GM18511 (cell line): ENCODE results near the gene P2RY14.

Experiments used
- ATAC-seq: cut with Tn5 transposase; IDR thresholded peaks from one replicate; pipeline ENCODE4 v1.9.1; 2021; ENCODE audit warnings: mild to moderate bottlenecking, moderate library complexity; ENCODE audit not compliant: unreplicated experiment

The P2RY14 gene

DNA sequence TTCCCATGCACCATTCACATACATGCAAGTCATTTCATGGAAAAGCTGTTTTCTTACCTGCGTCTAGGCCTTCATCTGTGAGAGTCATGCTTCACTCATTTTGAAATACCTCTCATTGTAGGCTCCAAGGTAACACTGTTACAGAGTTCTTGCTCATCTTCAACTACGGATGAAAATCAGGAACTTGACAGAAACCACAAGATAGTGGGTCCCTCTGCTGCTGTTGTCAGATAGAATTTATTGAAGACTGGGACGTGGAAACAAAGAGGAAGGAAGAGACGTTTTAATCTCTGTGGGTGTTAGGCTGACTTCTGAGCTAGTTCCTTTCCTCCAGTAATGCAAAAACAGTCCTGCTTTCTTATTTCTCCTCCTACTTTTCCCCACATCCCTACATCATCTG, at the start of gene P2RY14:
P2RY14 (minus strand) TSS at position 313 of the 400 bp plus-strand sequence. CDS start 64,226 bp downstream, outside the sequence.
- ATAC-seq: no peak

DNA sequence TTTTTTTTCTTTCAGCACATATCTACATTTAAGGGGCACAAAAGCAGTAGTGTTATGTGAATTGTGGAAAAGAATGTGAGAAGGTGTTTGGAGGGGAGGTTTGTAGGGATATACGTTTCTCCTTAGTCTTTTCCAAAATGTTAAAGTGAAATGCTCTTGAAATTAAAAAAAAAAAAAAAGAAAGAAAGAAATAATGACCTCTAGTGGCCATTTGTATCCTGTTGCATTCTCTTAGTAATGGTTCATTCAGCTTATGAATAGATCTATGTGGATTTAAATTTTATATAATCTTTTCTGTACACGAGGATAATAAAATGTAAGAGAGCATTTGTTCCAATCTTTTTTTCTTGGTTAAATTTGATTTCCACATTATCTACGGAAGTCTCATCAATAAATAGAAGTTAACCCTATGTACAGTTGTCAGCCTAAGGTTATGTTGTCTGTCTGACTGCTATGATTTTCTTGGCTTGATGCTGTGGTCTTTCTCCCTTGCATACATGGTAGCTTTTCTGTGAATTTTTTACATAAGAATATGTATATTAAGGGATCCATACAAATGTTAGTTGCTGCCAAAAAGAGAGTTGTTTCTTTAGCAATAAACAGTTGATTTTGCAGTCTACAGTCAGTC, 49.3 kb upstream of the P2RY14 start:
- ATAC-seq: no peak

DNA sequence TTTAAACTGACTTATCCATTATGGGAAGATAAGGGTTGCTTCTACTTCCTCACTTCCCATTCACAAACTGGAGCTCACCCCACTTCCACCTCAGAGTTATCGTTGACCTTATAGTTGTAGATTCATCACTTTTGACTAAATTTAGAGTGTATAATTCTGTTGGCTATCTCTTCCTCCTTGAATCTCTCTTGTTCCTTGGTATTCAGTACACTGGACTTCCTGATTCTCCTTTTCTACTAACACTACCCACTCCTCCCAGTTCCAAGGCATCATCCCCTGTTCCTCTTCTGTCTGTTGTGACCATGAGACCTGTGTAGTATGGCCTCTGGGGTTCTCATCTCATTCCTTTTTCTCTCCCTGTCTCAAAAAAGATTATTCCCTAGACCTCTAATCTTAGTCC, 44.2 kb upstream of the P2RY14 start:
- no peak for ATAC-seq

DNA sequence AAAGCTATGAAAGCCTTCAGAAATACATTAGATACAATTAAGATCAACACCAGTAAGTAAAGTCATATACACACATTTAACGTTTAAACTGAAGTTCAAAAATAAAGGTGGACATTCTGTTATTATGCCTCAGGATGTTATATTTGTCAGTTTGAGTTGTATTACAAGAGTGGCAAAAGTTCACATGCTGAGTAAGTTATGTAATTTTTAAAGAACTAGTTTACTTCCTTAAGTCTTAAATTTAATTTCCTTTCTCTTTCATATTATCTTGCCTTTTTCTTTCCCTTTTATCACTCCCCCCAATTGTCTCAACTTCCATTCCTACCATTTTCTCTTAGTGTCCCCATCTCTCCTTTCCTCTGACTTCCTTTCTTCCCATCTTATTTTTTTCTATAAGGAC, 43.2 kb upstream of the P2RY14 start:
- no peak for ATAC-seq

DNA sequence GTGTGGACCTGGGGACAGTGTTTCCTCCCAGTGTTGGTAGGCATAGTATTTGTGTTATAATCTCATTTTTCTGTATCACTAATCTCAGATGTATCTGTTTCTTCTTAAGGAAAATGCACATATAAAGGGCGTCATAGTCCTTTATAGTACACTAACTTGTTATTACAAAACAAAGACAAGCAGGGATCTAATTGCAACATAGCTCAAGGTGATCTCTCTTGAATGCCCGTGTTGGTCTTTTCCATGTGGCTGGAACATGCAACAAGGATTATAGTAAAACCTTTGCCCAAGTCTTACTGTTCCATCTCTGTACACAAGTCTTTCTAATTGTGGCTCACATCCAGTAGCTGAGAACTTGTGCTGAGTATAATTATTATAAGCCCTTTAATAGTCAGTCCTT, 41.8 kb upstream of the P2RY14 start:
- no peak for ATAC-seq

DNA sequence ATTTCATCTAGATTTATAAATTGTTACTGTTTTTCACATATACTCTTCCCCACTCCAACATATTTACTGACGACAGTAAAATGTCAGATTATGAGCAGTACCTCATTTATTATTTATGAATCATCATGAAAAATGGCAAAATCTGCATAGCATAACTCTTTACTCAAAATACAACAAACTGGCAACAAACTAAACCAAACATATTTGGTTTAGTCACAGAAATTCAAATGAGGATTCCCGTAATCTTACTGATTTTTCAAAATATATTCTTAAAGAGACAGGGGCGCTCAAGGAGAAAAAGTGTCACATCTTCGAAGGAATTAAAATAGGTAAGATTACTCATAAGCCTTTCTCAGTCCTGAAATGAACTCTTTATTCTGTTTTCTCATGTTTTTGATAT, 41.3 kb upstream of the P2RY14 start:
- no peak for ATAC-seq

DNA sequence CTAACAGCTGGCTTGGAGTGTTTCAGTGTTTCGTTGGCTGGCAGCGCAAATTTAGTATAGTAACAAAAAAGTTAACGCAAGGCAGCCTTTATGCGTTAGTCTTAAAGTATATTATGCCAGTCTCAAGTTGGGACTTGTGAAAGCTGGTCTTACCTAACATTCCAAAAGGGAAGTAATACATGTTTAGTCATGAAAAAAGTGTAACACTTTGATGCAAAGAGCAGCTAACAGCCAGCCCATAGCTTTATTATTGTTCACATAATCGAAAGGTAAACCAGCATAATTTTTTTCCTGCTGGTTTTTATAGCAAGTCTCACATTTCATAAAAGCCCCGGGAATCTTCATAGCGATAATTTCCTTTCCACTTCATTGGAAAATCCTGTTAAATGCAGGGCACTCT, 40.6 kb upstream of the P2RY14 start:
- ATAC-seq: no peak

DNA sequence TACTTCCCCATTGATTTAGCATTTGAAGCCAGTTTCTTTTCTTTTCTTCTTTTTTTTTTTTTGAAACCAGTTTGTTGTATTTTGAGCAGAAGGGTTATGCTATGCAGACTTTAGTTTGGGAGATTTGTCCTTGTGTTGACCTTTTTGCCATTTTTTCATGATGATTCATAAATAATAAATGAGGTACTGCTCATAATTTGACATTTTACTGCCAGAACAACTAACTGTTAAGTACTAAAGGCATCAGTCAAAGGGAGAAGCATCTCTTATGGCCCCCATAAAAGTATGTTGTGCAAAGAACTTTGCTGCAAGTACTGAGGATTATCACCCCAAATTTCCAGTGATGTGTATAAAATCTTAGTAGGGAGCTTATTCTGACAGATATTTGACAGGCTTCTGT, 40.0 kb upstream of the P2RY14 start:
- ATAC-seq: no peak

DNA sequence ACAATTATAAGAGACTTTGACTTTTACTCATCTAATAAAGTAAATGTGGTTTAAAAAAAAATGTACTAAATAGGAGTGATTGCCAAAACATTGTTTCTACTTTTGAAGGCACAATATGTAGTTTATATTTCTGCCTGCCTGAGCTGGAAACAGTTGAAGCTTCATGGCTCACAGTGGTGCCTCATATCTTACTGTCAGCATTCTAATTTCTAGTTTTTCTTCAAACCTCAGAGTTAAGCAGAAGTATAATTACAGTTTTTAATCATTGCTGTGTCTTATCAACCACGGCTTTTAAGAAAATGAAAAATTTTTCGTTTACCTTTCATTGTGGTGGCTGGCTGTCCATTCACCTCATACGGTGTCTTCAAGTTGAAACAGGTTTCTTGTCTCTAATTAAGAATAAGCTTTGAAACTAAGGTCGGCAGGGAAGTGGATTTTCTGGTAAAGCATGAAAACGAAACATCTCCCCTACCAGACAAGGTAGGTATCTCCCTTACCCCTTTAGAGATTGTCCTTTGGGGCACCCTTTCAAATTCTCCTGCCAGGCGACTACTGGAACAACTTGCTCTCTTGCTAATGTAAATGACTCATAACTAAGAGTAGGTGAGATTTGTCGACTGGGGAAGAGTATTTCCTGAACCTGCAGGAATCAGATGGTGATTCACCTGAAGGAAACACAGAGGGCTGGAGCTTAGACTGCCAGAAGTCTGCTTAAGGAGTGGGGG, 38.1 kb upstream of the P2RY14 start, which contains the start of gene GPR87:
GPR87 (minus strand) TSS at position 554 of the 725 bp plus-strand sequence. CDS start 16,720 bp downstream, outside the sequence.
- ATAC-seq: peak; percentile 71

DNA sequence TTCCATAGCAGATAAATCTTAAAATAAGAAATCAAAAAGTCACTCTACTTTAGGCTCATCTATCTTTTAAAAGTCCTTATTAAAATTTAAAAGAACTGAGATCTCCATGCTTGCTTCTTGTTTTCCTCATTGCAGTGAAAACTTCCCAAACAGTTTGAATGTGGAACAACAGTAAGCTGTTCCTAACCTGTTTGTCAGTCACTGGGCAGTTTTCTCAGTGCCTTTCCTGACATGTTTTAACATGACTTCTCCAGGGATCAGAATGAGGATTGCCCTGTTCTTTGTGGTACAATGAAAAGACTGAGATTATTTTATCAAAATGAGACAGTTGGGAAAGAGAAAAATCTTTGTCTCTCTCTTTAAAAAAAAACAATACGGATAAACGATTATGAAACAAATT, 37.5 kb upstream of the P2RY14 start:
- ATAC-seq: no peak

DNA sequence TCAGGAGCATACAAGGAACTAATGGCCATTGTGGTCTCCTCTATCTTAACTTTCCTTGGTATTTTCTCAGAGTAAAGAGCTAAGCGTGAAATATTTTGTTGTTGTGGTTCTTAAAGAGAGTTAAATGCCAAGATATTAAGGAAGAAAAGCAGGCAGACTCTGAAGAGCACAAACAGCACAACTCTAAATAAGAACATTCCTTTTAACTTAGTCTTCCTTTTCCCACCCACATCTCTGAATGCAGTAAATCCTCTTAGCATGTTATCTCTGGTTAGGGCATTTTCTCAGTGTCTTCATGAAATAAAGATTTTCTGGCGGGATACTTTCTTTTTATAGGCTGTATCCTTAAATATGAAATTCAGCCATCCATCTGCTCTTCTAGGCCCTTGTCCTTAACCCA, 36.8 kb upstream of the P2RY14 start:
- no peak for ATAC-seq

DNA sequence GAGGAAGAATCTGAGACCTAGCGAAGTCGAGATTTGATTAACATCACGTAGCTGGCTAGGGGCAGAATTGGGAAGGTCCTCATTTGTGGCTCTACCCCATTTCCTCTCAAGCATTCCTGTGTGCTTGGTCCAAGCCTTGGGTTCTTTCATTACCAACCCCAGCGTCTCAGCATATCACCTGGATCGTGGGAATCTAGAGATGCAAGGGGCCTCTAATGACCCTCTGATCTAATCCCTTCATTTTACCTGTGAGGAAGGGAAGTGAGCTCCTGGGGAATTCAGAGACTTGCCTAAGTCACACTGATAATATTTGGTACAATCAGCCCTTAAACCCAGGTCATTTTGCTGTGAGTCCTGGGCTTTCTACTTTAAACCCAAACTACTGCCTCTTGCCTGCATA, 36.3 kb upstream of the P2RY14 start:
- ATAC-seq: no peak

DNA sequence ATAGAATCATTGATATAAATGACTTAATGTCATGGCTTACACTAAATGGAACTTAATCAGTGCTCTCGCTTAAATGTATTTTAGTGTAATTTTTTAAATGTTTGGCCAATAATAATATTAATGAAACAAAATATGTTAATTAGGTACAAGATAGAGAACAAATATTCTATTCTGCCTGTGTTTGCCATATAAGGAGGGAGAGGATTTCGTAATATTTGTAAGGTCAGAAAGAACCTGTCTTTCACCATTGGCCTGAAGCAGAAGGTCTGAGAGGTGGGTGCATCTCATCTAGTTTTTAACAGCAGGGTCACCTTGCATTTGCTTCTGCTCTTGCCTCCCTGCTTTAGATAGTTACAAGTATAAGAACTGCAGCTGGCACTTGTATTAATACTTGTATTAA, 35.8 kb upstream of the P2RY14 start:
- no peak for ATAC-seq

DNA sequence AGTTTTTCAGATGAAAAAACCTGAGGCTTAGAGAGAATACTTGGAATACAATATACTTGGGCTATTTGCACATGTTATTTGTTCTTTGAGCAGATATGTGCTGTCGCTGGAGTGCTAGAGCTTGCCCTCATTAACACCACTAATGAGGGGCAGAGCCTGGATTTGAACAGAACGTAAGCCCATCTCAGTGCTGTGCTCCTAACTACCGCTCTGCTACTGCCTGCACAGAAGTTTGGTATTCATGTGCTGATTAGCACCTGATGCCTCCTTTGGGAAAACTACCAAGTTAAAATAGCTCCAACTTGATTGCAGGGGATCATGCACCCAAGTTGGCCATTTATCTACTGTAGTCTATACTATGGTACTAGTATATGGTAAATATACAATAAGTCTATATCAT, 34.6 kb upstream of the P2RY14 start:
- ATAC-seq: no peak

DNA sequence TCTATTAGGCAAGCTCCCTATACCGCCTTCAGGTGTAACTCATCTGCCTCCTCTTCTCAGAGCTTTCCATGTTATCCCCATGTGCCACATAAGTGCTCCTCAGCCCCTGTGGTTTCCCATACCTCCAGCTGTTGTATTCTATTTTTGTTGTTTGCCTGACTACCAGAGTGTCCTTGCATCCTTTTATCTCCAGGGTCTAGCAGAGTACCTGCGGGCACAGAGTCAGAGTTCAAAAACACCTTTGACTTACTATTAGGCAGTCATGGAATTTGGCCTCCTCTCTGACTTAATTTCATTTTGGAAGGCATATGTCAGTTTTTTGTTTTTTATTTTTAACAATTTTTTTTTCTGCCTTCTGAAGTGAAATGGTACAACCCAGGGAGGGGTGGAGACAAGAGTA, 31.2 kb upstream of the P2RY14 start:
- ATAC-seq: no peak

DNA sequence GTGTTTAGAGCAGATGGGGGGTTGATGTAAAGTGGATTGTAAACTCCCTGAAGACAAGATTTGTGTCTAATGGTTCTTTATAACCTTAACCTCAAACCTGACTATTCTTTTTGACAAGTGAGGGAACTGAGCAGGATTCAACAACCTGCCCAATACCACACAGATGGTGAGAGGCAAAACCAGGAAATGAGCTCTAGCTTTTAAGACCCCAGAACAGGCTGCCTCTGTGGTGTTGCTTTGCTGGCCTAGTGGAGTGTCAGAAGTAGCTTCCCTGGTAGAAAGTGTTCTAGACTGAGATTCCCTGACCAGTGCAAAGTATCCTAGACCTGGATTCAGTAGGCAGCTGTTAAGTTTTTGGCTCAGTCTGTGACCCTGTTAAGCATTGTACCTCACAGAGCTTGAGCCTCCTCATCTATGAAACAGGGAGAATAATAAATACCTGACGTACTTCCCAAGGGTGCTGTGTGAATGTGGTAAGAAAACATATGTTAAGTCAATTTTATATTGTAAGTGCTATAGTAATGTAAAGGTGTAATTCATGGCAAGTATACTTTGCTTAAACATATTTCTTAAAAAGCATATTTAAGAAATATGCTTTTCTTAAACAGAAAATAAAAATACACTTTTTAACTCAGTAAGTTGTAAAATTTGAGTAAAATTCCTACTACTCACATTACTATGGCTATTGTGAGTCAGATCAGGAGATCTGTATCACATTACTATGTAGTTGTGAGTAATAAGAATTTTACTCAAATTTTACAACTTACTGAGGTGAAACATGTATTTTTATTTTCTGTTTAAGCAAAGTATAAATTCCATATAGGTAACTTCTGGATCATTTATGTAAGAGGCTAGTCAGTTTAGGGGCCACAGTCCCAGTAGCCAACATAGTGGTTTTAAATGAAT, 29.5 kb upstream of the P2RY14 start:
- no peak for ATAC-seq

DNA sequence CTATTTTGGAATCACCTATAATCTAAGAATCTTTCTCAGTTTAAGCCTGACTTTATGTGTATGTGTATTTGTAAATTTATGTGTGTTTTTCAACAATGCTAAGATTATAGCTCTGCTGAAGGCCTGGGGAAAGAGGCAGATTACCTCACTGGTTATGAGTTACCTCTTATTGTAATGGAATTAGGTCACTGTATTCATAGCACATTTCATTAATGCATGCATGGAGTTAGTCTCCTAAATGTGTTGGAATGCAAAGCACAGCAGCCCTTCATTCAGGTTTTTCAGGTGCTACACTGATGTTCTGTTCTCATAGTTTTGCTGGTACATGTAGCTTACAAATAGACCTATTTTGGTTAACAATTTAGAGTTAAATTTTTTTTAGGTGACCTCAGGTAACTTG, 28.8 kb upstream of the P2RY14 start:
- ATAC-seq: no peak

DNA sequence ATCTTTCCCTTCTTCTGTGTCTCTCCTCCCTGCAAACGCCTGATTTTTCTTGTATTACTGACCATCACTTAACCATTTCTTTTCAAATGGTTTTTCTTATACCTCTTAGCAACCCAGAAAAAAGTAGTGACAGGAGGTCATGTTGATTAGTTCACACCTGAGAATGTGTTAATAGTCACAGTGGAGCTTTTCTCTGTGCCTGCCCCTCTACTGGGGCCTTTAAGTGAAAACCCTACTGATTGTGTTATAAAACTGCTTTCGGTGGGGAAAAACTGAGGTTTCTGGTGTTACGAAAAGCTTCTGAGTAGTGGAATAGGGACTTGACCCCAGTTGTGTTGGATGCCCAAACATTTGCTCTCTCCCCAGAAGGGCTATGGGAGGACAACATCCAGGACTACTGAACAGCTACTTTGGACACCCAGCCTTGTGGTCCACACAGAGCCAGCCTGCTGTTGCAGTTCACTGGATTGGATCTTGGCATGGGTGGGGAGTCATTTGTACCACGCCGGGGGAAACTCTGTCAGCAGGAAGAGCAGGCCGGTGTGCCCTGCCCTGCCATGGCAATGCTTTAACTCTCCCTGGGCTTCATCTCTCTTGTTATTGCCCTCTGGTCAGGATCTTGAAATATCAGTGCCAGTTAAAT, 27.9 kb upstream of the P2RY14 start:
- ATAC-seq: no peak

DNA sequence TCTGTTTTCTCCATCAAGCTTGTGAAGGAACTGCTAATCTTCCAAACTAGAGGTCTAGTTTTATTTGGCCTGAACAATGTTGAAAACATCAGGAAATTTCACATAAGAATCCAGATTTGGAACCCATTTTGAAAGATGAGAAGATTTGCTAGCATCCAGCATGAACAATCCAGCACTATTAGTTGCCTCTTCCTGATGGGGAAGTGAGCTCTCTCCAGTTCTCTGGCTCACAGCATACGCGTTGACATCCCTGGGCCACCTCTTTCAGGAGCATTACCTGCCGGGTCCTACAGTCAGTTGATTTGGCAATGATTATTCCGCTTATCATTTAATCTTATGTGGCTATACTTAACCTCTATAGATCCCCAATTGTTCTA, 27.4 kb upstream of the P2RY14 start:
- no peak for ATAC-seq

DNA sequence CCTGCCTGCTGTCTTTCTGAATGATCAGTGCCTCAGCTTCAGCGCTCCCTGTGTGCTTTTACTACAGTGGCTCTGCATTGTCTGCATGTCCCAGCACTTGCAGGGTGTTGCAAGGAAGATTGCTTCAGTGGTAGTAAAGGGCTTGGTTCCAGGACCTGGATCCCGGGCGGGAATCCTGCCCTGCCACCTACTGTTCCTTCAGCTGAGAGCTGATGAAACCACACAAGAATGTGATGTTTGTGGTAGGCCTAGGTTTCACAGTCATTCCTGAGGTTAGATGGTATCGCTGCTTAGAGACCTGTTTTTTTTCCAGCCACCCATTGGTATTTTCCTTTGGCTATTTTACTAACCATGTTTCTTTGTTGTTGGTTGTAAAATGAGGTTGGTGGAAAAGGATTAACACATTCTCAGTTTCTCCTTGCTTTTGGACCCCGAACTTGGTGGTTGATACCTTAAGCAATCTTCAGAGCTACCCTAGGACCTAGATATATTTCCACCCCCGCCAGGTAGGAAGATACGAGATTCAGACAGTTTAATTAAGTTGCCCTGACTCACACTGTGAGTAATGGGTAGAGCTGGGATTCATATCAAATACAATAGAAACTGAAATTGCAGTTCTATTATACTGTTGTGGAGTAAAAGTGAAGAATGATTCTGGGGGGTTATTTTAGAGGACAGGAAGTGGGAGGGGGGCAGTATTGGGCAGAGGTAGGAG, 26.9 kb upstream of the P2RY14 start:
- no peak for ATAC-seq

DNA sequence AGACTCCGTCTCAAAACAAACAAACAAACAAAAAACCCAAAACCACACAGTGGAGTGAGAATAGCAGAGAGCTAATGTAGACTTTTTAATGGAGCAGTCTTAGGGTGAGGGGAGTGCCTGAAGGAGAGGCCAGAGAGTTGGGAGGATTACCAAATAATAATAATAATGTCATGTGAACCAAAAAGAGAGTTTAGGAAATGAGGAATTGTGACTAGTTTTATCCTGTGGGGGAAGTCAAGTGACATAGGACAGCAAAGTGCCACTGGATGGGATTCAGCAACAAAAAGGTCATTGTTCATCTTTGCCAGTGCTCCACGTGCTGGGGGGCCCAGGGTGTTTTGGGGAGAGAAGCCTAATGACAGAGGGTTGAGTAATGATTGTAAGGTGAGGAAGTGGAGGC, 25.4 kb upstream of the P2RY14 start:
- ATAC-seq: no peak
